Left lobe of liver (tissue), 2 donors: ENCODE results near the gene TRPM5. TPM values are rescaled to one million over a fixed set of nuclear protein-coding genes. Genes with fewer than 3 reads are reported as not detected.

Experiments
- ATAC-seq: fragments of 200-7000 bp; cut with Tn5 transposase; one replicate; pipeline ENCODE4 v1.9.1; 2020; ENCODE audit warnings: mild to moderate bottlenecking, moderate library complexity
- DNase-seq: peaks from one replicate; pipeline ENCODE4 v3.0.0-alpha.2; 2020; ENCODE audit warnings: low spot score
- total RNA-seq: library from RNA; stranded (reverse); gene quantifications from one replicate; pipeline ENCODE4 v1.2.1, GENCODE V29; 2021
- donor health status: DM: no; HTN: no; CAD: no; lungs with moderate emphysema.
- donor health status: DM: no; HTN: yes; CAD: no.

The TRPM5 gene
- total RNA-seq, 1 donor from 2014 or later, result not detected

DNA sequence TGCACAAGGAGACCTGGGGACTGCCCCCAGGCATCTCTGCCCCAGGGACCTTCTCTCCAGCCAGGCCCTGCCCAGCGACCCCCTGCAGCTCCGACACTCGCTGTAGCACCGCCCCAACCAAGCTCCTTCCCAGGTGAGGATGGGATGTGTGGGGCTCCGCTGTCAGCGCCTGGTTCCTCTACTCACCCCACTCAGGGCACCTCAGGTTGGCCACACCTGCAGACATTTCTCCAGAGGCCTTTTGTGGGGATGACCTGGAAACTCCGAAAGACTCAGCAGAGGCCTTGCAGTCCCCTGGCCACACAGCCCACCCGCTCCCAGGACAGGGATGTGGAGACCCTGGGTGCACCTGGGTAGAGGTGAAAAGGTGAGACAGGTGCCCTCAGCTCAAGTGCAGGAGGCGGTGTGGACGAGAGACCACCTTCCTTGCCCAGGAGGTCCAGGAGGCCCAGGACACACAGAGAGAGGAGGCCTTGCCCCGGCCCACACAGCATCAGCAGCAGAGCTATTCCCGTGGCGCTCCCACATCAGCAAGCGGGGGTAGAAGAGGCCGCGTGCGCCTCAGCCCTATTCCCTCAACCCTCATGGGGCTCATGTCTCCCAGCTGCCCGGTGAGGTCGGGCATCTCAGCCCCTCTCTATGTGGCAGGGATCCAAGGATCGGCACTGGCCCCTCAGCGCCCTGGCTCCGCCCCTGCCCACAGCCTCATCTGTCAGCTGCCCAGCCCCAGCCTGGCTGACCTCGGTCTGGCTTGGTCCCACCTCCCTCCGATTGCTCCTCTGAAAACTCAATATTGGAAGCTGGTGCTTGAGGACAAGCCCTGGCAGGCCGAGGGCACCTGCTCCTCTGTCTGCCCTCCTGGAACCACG is 20.9 kb downstream of the TRPM5 start:
- ATAC-seq (no peak), DNase-seq (no peak)

DNA sequence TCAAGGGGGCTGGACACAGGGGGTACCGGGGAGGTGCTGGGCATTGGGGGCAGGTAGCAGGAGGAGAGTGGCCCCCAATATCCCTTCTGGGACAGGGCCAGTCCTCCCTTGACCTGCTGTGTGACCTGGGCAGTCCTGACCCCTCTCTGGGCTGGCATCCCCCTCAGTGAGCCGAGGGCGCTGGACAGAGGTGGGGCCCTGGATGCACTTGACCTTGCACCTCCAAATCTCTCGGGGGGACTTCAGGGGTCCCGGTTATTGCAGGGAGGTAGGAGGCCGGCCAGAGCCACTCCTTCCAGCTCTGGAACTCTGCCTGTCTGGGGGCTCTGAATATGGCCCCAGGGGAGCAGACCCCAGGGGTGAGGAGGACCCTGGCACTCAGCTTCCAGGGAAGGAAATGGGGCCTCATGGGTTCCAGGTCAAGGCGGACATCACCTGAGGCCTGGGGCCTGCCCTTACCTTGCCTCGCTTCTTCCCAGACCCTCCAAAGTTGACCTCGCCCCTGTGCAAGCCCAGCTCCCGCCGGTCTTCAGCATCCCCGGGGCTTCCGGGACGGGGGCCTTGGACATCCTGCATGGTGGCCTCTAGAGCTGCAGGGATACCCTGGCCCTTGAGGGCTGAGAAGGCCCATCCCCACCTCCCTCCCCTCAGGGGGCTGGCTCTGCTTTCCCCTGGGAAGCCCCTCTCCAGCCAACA is 21.7 kb downstream of the TRPM5 start:
- ATAC-seq (no peak), DNase-seq (no peak)

DNA sequence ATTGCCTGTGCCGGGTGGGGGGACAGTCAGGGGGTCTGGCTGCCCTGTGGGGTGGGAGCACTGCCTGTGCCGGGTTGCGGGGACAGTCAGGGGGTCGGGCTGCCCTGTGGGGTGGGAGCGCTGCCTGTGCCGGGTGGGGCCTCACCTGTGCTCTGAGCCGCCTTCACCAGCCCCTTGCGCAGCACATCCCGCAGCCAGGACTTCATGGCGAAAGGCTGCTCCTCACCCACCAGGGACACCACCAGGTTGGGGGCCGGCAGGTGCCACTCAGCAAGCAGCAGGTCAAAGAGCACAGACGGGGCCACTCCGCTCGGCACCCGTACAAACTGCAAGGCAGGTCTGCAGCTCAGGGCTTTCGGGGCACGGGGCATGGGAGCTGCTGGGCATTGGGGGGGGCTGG is 22.3 kb downstream of the TRPM5 start:
- ATAC-seq, result no peak
- no peak for DNase-seq

DNA sequence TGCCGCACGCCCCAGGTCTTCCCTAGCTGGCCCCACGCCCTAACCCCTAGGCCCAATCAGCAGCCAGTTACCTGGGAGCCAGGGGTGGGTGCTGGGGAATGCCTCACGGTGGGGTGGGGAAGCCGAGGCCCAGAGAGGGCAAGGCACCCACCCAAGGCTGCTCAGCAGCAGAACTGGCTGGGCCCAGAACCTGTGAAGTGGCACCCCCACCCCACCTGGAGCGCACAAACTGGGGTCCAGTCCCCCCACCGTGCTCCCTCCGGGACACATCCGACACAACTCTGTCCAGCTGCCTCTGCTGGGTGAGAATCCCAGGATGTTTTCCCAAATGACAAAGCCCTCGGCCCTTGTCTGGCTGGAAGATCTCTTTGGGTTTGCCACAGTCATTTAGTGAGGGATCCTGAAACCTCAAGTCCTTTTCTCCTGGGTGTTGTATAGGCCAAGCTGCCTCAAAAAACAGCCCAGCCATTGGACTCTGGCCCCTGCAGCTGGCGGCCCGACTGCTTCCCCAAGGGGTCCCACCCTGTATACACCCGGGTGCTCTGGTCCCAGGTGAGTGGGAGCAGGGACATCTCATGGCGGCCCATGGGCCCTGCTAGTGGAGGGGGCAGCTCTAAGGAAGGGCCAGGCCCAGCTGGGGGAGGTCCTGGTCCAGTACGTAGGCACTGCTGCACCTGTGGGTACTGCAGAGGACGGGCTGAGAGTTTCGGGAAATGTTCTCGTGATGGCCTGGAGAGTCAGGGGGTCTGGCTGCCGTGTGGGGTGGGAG is 22.9 kb downstream of the TRPM5 start:
- no peak for ATAC-seq
- no peak for DNase-seq

- peak; percentile 65 for DNase-seq
- peak; percentile 93 for ATAC-seq
These were observed 23.6 kb downstream of the TRPM5 start for GRCh38 chr11:2420502-2421225.

DNA sequence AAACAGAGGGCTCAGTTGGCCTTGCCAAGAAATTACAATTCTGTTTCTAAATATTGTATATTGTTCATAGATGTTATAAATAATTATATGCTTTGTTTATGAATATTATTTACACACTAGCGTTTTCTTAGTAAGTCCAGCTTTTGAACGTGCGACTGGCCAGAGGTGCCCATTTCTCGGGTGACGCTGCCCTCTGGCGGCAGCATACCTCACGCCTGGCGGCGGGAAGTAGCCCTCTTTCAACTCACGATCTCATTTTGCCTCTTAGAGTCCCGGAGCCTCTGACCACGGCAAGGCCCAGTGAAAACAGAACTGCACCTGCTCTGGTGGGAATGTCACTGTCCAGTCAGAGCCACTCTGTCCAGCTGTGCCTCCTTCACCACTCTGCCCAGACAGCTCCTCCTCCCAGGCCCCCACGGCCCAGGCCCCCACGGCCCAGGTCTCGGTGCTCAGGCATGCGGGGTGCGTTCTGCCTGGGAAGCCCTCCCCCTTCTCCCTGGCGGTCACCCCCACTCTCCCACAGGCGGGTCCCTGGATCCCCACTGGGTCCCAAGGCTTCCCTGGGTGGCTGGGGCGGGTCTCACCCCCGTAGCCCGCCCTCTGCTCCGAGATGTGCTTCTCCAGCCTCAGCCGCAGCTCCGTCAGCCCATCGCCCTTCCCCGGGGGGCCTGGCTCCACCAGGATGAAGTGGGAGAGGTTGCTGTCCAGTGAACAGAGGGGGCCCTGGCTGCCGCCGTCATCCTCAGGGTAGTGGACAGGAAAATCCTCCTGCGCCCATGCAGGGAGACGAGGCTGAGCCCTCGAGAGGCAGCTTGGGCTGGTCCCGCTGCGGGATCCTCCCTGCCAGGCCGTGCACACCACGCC is 24.4 kb downstream of the TRPM5 start:
- DNase-seq, result peak; percentile 73
- peak; percentile 81 for ATAC-seq

- no peak for ATAC-seq
- no peak for DNase-seq
These were observed 25.5 kb downstream of the TRPM5 start for GRCh38 chr11:2418693-2419360.

DNA sequence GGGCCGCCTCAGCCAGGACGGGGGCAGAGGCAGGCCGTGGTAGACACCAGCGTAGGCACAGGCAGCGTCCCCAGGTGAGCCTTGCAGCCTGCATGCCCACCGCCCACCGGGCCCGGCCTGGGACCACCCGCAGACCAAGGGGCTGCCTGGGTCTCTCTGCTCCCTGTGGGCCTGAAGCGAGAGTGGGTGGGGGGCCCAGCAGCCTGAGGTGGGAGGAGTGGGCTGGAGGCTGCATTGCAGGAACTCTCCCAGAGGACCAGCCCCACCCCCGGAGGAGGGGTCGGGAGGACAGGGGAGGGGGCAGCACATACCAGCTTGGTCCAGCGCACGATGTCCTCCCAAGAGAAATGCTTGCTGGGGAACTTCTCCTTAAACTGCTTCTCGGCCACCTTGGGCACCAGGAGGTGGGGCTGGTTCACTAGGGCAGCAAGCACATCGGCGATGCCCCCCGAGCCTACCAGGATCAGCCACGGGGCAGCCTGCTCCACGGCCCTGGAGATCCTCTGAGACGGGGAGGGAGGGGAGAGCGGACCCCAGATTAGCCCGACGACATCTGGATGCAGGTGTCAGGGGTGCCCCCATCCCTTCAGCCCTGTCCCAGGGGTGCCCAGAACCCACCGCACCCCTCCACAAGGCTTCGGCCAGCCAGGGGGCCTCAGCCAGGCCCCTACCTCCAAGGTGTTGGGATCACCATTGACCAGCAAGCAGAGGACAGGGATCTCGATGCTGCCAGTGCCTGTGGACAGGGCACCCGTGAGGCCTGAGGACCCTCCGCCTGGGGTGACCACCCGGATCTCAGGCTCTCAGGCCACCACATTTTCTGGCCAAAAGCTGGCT is 26.2 kb downstream of the TRPM5 start:
- no peak for DNase-seq
- no peak for ATAC-seq

DNA sequence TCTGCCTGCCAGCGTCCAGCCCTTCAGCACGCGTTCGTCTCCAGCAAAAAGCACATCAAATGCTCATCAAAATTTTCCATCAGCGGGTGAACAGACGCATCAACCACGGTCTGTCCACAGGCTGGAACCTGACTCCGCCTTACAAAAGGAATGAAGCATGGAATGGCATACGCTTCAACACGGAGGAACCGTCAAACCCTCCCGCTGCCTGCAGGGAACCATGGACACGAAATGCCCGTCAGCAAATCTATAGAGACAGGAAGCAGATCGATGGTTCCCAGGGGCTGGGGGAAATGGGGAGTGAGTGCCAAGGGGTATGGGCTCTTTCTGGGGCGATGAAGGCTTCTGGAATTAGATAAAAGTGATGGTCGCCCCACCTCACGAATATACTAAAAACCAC is 27.5 kb downstream of the TRPM5 start:
- DNase-seq, result no peak
- ATAC-seq, result no peak

DNA sequence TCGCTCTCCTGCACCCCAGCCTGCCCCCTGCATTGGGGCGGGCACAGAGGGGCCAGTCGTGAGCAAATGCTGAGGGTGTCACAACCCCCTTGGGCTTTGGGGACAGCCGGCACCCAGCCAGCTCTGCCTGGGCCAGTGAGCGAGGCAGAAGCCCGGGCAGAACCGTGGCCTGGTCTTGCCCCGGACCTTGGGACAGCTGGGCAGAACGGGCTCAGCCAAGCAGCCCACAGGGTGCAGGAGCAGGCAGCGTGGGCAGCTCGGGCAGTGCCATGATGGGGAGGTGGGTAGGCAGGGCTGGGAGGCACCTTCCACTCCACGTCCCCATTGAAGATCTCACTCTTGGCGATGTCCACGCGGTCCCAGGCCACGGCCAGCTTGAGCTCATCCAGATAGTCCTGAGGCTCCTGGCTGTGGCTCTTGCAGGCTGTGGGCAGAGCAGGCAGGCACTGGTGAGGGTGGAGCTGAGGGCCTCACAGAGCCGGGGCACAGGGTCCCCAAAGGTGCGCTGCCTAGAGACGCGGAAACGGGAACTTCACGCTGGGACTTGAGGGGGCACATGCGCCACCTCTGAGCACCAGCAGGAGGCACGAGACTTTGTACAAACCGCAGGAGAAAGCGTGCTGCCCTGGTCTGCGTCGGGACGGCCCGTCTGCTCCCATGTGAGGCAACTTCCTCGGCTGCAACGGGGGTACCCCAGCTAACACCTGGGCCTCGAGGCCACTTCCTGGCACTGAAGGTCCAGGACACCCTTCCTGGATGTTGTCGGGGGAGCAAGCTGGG is 28.5 kb downstream of the TRPM5 start:
- ATAC-seq (no peak), DNase-seq (no peak)

DNA sequence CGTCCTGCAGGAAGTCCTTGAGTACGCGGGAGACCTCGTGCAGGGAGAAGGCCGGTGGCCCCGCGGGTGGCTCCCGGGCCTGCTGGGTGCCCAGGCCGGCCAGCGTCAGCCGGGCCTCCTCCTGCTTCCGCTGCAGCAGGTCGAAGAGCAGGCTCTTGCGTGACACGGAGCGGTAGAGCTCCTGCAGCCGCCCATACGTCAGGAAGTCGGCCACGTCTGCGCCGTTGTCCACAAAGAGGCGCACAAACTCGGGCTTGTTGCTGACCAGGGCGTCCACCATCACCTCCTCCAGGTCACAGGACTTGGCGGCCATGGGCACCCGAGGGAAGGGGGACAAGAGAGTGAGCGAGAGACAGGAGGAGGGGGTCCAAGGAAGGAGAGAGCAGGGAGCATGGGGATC is 29.1 kb downstream of the TRPM5 start:
- ATAC-seq, result no peak
- DNase-seq, result no peak

GRCh38 chr11:2414616-2415015 is 29.7 kb downstream of the TRPM5 start:
- no peak for ATAC-seq
- DNase-seq, result no peak

GRCh38 chr11:2413742-2414579 is 30.4 kb downstream of the TRPM5 start:
- ATAC-seq, result no peak
- no peak for DNase-seq

GRCh38 chr11:2412323-2412722 is 32.0 kb downstream of the TRPM5 start:
- no peak for DNase-seq
- ATAC-seq, result no peak

GRCh38 chr11:2411446-2412305 is 32.6 kb downstream of the TRPM5 start:
- ATAC-seq, result no peak
- DNase-seq, result no peak

DNA sequence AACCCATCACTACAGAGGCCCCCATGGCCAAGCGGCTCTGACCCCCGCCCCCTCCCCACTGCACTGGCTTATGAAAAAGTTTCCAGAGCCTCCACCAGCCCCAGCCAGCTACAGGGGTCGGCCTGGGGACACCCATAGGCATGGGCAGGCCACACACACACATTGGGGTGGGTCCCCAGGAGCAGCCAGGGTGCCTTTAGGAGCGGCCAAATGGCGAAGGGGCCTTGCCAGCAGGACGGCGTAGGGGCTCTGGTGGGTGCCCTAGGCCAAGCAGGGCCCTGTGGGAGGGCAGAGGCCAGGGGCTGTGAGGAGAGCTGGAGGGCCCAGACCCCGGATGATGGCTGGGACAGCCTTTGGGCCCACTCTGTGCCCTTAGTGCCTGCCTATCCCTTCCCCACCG is 33.7 kb downstream of the TRPM5 start:
- no peak for DNase-seq
- ATAC-seq, result no peak
